MCF 10A (cell line): Measurements from ENCODE around the gene MRPS16. TPM values are rescaled to one million over a fixed set of nuclear protein-coding genes. Genes with fewer than 3 reads are reported as not detected.
"Not testable (repeated sequence)": the region's sequence is repeated elsewhere in the genome, so short reads cannot be mapped to it uniquely, and the experiment has no call there.

Source experiments
- BruUV-seq: library from RNA; stranded (reverse); fragments of 400-500 nt; replicated peaks from 2 replicates; lab custom pipeline; 2021; lab: Mats Ljungman, UMichigan
- CTCF ChIA-PET: fragments of 300-600 bp; sonication (Branson Sonifier 250); formaldehyde crosslinking; extraction: SDS; loops from one replicate; lab custom pipeline; 2021; ENCODE audit warnings: antibody characterized with exemption, inconsistent platforms; lab: Yijun Ruan, JAX
- POLR2A ChIA-PET: fragments of 300-600, 350-650 bp; sonication (Branson Sonifier 250); formaldehyde crosslinking; extraction: SDS; loops from one replicate; lab custom pipeline; 2020; ENCODE audit warnings: antibody characterized with exemption, inconsistent platforms; lab: Yijun Ruan, JAX
- DNase-seq: peaks from one replicate; pipeline ENCODE4 v3.0.0-alpha.2; 2018; ENCODE audit not compliant: unreplicated experiment
- H3K27ac Mint-ChIP-seq: one replicate; pipeline ENCODE4 v1.8.0; 2022; ENCODE audit warnings: mild to moderate bottlenecking, low read depth, mixed read lengths; ENCODE audit not compliant: unreplicated experiment
- H3K27me3 Mint-ChIP-seq: one replicate; pipeline ENCODE4 v1.8.0; 2022; ENCODE audit warnings: mixed read lengths; ENCODE audit not compliant: insufficient read depth, unreplicated experiment
- H3K36me3 Mint-ChIP-seq: one replicate; pipeline ENCODE4 v1.8.0; 2022; ENCODE audit warnings: mild to moderate bottlenecking, moderate library complexity, mixed read lengths; ENCODE audit not compliant: insufficient read depth, unreplicated experiment
- H3K4me1 Mint-ChIP-seq: one replicate; pipeline ENCODE4 v1.8.0; 2022; ENCODE audit warnings: mixed read lengths; ENCODE audit not compliant: insufficient read depth, unreplicated experiment
- H3K4me3 Mint-ChIP-seq: one replicate; pipeline ENCODE4 v1.8.0; 2022; ENCODE audit warnings: mild to moderate bottlenecking, moderate library complexity, mixed read lengths; ENCODE audit not compliant: unreplicated experiment
- H3K9me3 Mint-ChIP-seq: one replicate; pipeline ENCODE4 v1.8.0; 2022; ENCODE audit warnings: mixed read lengths; ENCODE audit not compliant: unreplicated experiment
- intact Hi-C: fragments of 100-400 bp; cut with micrococcal nuclease; formaldehyde crosslinking; loops from 2 replicates; pipeline ENCODE4 v1.14.1; 2022
- total RNA-seq: library from RNA; stranded (reverse); gene quantifications from 2 replicates; pipeline ENCODE4 v1.2.3, GENCODE V29; 2022
- TF ChIP-seq, protein P1 (sequence below): fragments of 200-600 bp; IDR thresholded peaks from one replicate; pipeline ENCODE4 v1.8.0; 2022; ENCODE audit warnings: antibody characterized with exemption, mild to moderate bottlenecking; ENCODE audit not compliant: unreplicated experiment

Gene MRPS16
- total RNA-seq, 1 experiment from 2014 or later: 203 TPM

GRCh38 chr10:73262880-73263555, 10.6 kb upstream of the MRPS16 start:
- peaks cover 16% of the 10 kb centered on the region for H3K4me1 Mint-ChIP-seq
- BruUV-seq: no TSS peak
- CTCF ChIA-PET: interaction anchor here (1.5 to 1.8 kb wide), 5 partner anchors 10 to 381 kb away, joined by 5 to 9 read pairs (median 6); no protein-coding TSS in a partner anchor
- intact Hi-C loops: loop anchor here (5.0 kb wide), 2 partner anchors 149 to 234 kb away; partner anchors contain the start of genes ANXA7 and PPP3CB
- H3K27me3 Mint-ChIP-seq: no peaks in the 10 kb centered on the region
- H3K27ac Mint-ChIP-seq: no peak overlapping the region
- H3K4me3 Mint-ChIP-seq: no peak overlapping the region
- POLR2A ChIA-PET: interaction anchor here (0.6 to 5.8 kb wide), 9 partner anchors 10 to 366 kb away, joined by 3 to 64 read pairs (median 8); partner anchors contain the start of genes ANXA7, CFAP70, DNAJC9 and MRPS16
- no peak for DNase-seq
- no peaks in the 10 kb centered on the region for H3K9me3 Mint-ChIP-seq
- TF ChIP-seq, protein P1, sequence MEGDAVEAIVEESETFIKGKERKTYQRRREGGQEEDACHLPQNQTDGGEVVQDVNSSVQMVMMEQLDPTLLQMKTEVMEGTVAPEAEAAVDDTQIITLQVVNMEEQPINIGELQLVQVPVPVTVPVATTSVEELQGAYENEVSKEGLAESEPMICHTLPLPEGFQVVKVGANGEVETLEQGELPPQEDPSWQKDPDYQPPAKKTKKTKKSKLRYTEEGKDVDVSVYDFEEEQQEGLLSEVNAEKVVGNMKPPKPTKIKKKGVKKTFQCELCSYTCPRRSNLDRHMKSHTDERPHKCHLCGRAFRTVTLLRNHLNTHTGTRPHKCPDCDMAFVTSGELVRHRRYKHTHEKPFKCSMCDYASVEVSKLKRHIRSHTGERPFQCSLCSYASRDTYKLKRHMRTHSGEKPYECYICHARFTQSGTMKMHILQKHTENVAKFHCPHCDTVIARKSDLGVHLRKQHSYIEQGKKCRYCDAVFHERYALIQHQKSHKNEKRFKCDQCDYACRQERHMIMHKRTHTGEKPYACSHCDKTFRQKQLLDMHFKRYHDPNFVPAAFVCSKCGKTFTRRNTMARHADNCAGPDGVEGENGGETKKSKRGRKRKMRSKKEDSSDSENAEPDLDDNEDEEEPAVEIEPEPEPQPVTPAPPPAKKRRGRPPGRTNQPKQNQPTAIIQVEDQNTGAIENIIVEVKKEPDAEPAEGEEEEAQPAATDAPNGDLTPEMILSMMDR: no peak
- no peaks in the 10 kb centered on the region for H3K36me3 Mint-ChIP-seq

GRCh38 chr10:73262105-73262730, 9.8 kb upstream of the MRPS16 start:
- Mint-ChIP-seq H3K9me3 (no peaks in the 10 kb centered on the region), H3K4me3 (peak overlapping the region; percentile 6), H3K4me1 (peaks cover 16% of the 10 kb centered on the region), H3K36me3 (no peaks in the 10 kb centered on the region), H3K27me3 (no peaks in the 10 kb centered on the region), H3K27ac (peak overlapping the region; percentile 100)
- CTCF ChIA-PET: no interaction called here
- intact Hi-C loops: loop anchor here (5.0 kb wide), 2 partner anchors 150 to 235 kb away; partner anchors contain the start of genes ANXA7 and PPP3CB
- peak; percentile 93 for DNase-seq
- TF ChIP-seq, protein P1: no peak
- POLR2A ChIA-PET: interaction anchor here (0.5 to 5.8 kb wide), 8 partner anchors 9 to 157 kb away, joined by 3 to 64 read pairs (median 6); partner anchors contain the start of genes ANXA7, CFAP70, DNAJC9 and MRPS16
- TSS peak; percentile 97 for BruUV-seq

DNA sequence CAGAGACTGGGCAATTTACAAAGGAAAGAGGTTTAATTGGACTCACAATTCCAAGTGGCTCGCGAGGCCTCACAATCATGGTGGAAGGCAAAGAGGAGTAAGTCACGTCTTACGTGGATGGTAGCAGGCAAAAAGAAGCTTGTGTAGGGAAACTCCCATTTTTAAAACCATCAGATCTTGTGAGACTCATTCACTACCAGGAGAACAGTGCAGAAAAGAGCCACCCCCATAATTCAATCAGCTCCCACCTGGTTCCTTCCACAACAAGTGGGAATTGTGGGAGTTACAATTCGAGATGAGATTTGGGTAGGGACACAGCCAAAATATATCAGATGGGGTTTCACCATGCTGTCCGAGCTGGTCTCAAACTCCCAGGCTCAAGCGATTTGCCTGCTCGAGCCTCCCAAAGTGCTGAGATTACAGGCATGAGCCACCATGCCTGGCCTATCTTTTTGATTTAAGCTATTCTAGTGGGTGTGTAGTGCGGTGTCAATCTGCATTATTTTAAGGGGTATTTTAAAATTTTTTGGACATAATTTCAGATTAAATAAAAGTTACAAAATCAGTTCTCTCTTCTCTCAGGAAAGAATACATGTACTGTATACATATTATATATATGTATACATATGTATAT, 9.0 kb upstream of the MRPS16 start:
- Mint-ChIP-seq H3K4me1 (peaks cover 16% of the 10 kb centered on the region), H3K27ac (peak overlapping the region; percentile 100), H3K36me3 (no peaks in the 10 kb centered on the region), H3K9me3 (no peaks in the 10 kb centered on the region), H3K4me3 (peak overlapping the region; percentile 6), H3K27me3 (no peaks in the 10 kb centered on the region)
- CTCF ChIA-PET: interaction anchor here (0.6 kb wide), 1 partner anchor 110 kb away, joined by 5 read pairs; no protein-coding TSS in a partner anchor
- POLR2A ChIA-PET: interaction anchor here (0.5 to 5.8 kb wide), 5 partner anchors 9 to 152 kb away, joined by 3 to 64 read pairs (median 15); partner anchors contain the start of genes ANXA7, CFAP70, DNAJC9 and MRPS16
- TF ChIP-seq, protein P1: no peak
- BruUV-seq: TSS peak; percentile 87
- no peak for DNase-seq
- intact Hi-C loops: loop anchor here (5.0 kb wide), 2 partner anchors 151 to 236 kb away; partner anchors contain the start of genes ANXA7 and PPP3CB

DNA sequence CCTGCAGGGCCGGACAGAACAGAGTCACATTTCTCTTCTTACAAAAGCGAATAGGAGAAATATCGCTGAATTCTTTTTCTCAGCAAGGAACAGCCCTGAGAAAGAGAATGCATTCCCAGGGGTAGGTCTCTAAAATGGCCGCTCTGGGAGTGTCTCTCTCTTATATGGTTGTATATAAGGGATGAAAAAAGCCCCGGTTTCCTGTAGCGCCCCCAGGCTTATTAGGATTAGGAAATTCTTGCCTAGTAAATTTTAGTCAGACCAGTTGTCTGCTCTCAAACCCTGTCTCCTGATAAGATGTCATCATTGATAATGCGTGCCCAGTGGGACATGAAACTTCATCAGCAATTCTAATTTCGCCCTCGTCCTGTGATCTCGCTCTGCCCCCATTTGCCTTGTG, 6.2 kb upstream of the MRPS16 start:
- BruUV-seq, H3K27ac Mint-ChIP-seq, intact Hi-C loops, POLR2A ChIA-PET, H3K9me3 Mint-ChIP-seq, H3K36me3 Mint-ChIP-seq, H3K27me3 Mint-ChIP-seq, DNase-seq, H3K4me1 Mint-ChIP-seq, CTCF ChIA-PET, H3K4me3 Mint-ChIP-seq: not testable (repeated sequence)
